ENCODE measurements around the gene TSG101.

GRCh38 chr11:18479063-18479462, 47.7 kb downstream of the TSG101 start:
- TF ChIP-seq CTCF (conservative IDR thresholded peaks at IDR 0.05 in 1 of 2, IDR thresholded peaks at IDR 0.05 in 1 of 2; ENCODE audit: low read depth in 1 of 2, low read length in 2 of 2) (no peak), EZH2 (IDR thresholded peaks at IDR 0.05; ENCODE audit: low read length, missing control alignments) (no peak)
